ENCODE measurements around the gene UNC79.

DNA sequence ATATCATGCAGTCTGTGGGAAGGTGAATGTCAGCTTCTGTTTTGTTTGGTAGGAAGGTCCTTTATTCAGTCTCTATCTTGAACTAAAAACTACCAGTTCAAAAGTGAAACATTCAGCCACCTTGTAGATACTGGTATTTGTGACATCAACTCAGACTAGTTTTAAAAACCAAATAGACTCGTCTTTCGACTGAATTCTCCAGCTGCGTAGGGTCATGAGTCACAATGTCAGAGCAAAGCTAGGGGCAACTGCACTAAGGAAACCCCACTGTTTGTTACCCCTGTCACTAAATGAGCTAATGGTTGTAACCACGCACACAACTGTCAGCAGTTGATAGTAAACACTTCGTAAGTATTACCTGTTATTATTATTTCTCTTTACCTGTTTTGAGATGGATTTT, 212.9 kb downstream of the UNC79 start:
- TF ChIP-seq SUZ12 (IDR thresholded peaks at IDR 0.05; ENCODE audit: extremely low read depth, insufficient read depth, insufficient read length), result no peak
- no peak for TF ChIP-seq YY1 (IDR thresholded peaks at IDR 0.05; ENCODE audit: insufficient read depth, insufficient read length)
